LNCAP (cell line): Measurements from ENCODE around the gene GBP6.

Source experiments
- CTCF ChIP-seq: fragments of 450-650 bp; IDR thresholded peaks from 2 replicates; pipeline ENCODE4 v1.5.1; 2017; ENCODE audit warnings: mild to moderate bottlenecking

Gene GBP6

GRCh38 chr1:89363638-89364536 lies at the start of gene GBP6:
TSS of gene GBP6 (plus strand) at chr1:89364059. CDS start at chr1:89368552, 4,493 bp downstream.
- TF ChIP-seq CTCF = no peak

GRCh38 chr1:89322402-89322801 lies 41.5 kb upstream of the GBP6 start:
- no peak for TF ChIP-seq CTCF

GRCh38 chr1:89331890-89332289 lies 32.0 kb upstream of the GBP6 start:
- TF ChIP-seq CTCF = no peak

- TF ChIP-seq CTCF = no peak
These were observed 31.4 kb upstream of the GBP6 start for GRCh38 chr1:89332461-89332860.

- TF ChIP-seq CTCF = no peak
These were observed 28.4 kb upstream of the GBP6 start for GRCh38 chr1:89335486-89335885.

GRCh38 chr1:89337903-89338302 lies 26.0 kb upstream of the GBP6 start:
- no peak for TF ChIP-seq CTCF

GRCh38 chr1:89339039-89339438 lies 24.8 kb upstream of the GBP6 start:
- no peak for TF ChIP-seq CTCF

GRCh38 chr1:89347296-89347695 lies 16.6 kb upstream of the GBP6 start:
- TF ChIP-seq CTCF = no peak
